Dermis microvascular lymphatic vessel endothelial cell (primary cell): ENCODE data around the gene IL16. TPM values are rescaled to one million over a fixed set of nuclear protein-coding genes. Genes with fewer than 3 reads are reported as not detected.
"Not testable (repeated sequence)": the region's sequence is repeated elsewhere in the genome, so short reads cannot be mapped to it uniquely, and the experiment has no call there.

Experiments used
- DNase-seq, 2 donors: peaks; one replicate each; pipeline versions ENCODE4 v3.0.0 to v3.0.0-alpha.2; 2010; ENCODE audit warnings: low read depth in 2 of 2
- total RNA-seq: library from RNA; depleted of rRNA; stranded (reverse); fragments of >200 nt; gene quantifications from 2 replicates; pipeline ENCODE4 v1.2.1, GENCODE V29; 2014

The IL16 gene
- total RNA-seq = 2.4 and 2.7 TPM in 2 replicates

DNA sequence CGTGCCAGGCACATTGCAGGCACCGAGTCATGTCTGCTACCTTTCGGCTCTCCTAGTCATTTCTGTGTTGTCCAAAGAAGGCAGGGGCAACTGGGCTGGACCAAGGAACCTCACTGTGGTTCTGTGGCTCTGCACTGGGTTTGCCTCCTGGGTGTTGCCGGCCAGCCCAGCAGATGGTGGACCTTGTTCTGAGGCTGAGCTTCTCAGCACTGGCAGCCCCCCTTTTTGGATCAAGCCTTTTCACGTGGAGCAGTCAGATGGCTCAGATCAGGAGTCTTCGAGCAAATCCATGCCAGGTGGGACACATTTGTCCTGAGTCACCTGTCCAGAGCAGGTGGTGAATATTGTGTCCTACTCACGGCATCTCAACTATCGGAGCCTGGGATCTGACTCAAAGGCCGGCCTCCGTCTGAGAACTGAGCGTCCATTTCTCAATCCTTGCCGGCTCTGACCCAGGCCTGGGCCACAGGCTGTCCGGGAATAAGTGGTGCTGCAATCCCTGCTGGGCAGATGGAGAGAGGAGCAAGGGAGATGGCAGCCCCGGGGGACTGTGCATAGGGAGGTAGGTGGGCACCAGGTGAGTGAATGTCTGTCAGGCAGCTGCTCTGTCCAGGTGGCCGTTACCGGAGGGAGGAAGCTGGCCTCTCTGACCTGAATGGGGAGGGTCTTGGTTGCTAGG lies at the start of gene IL16:
IL16 (plus strand) TSS at position 304 of the 679 bp plus-strand sequence. CDS start 28,521 bp downstream, outside the sequence.
- DNase-seq = no peak

GRCh38 chr15:81151389-81151788 lies 45.3 kb upstream of the IL16 start:
- no peak for DNase-seq

DNA sequence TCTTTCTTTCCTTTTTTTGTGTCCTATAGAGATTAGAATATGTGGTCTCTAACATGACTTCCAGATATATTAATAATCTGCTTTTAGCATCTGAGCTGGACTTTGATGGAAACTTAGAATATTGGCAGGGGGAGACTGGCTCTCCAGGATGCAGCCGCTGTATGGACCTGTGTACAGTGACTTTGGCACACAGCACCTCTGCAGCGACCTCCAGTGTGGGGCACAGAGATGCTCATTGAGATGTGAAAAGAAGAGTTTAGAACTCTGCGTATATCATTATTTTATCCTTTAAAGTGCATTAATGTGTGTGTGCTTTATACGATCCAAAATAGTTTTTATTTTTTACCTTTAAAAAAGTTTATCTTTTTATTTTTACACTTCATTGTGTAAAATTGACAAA lies 44.3 kb upstream of the IL16 start:
- no peak for DNase-seq

DNA sequence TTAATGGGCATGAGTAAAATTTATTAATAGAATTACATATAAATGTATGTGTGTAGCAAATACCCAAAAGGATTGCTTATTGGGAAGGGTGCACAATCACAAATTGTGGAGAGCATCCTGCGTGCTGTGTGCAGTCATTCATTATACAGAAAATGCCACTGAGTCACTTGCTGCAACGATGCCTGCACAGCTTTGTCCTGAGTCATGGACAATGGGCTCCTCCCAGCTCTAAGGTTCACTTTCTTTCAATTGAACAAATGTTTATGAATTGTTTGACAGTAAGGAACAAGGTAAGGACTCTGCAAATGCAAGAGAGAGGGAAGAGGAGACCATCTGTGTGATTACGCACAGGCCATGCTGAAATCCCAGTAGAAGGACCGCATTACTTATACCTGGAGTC lies 43.9 kb upstream of the IL16 start:
- DNase-seq = no peak

GRCh38 chr15:81155375-81156218 lies 41.1 kb upstream of the IL16 start:
- peak; percentile 21 to 47 for DNase-seq

GRCh38 chr15:81156324-81156723 lies 40.4 kb upstream of the IL16 start:
- DNase-seq = no peak

GRCh38 chr15:81157195-81157938 lies 39.3 kb upstream of the IL16 start:
- no peak for DNase-seq

- DNase-seq = no peak
These were observed 38.8 kb upstream of the IL16 start for GRCh38 chr15:81157939-81158223.

GRCh38 chr15:81158561-81158960 lies 38.1 kb upstream of the IL16 start:
- DNase-seq = not testable (repeated sequence)

- peak in 1 of 2 donors; percentile 54 for DNase-seq
These were observed 36.1 kb upstream of the IL16 start for GRCh38 chr15:81160312-81161159.

- DNase-seq = no peak
These were observed 35.5 kb upstream of the IL16 start for GRCh38 chr15:81161160-81161673.

DNA sequence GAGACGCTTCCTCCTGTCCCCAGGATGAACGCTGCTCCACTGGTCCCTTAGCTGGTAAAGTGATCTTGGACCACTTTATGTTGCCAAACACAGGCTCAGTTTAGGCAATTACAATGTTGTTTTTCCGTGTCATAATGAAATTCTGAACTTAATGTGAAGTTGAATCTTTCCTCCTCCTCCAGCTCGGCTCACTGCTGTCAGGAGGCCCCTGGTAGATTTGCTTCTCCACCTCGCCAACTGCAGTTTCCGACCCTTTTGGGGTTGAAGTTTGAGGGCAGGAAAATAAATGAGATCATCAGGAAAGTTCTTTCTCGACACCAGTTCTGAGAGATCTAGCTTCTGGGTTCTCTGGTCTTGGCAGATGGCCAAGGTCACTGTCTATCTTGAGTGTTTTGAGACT lies 34.8 kb upstream of the IL16 start:
- DNase-seq = no peak

GRCh38 chr15:81163961-81164800 lies 32.5 kb upstream of the IL16 start:
- DNase-seq = peak in 1 of 2 donors; percentile 7

DNA sequence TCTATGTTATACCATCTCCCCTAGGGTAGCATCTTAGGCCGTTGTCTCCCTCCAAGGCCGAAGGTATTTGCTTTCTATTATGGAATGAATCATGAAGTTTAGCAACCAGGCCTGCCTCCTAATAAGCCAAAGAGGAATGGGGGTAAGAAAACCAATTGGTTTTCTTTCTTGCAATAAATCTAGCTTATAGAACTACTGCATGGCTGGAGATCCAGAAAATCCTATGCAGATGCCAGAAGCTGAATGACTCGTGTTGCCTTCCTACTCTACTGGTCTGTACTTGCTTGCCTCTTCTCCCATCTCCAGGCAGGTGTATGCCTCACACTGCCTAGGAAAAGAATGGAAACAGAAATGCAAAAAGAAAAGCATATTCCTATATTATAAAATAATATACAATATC lies 31.1 kb upstream of the IL16 start:
- DNase-seq = no peak

DNA sequence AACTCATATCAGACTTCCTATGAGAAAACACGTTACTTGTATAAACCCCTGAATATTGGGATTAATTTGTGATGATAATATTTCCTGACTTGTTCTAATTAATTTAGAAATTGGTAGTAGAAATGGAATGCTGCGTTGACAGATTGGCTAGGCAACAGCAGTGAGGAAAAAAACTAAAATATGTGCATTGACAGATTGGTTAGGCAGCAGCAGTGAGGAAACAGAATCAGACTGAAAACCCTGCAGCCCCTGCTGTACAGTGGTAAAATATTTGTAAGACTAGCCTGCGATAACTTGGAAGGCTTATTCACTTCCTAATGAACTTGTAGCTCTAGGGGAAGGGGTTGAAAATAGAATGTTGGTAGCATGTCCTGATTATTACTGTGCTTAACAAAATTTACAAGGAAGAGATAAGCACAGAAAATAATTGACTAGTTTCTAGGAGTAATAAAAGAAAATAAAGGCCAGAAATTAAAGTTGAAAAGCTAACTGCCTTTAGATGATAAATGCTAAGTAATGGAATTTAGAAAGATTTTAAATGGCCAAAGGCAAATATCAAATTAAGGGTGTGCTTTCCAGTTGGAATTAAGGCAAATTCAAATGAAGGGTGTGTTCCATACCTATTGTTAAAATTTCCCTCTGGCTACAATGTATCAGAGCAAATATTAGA lies 29.9 kb upstream of the IL16 start:
- DNase-seq = no peak

DNA sequence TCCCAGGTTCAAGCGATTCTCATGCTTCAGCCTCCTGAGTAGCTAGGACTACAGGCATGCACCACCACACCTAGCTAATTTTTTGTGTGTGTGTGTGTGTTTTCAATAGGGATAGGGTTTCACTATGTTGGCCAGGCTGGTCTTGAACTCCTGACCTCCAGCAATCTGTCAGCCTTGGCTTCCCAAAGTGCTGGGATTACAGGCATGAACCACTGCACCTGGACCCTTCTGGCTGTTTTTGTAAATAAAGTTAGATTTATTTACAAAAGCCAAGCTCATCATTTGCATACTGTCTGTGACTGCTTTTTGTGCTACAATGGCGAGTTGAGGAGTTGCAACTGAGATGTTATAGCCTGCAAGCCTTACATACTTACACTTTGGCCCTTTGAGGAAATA lies 28.6 kb upstream of the IL16 start:
- DNase-seq = no peak

DNA sequence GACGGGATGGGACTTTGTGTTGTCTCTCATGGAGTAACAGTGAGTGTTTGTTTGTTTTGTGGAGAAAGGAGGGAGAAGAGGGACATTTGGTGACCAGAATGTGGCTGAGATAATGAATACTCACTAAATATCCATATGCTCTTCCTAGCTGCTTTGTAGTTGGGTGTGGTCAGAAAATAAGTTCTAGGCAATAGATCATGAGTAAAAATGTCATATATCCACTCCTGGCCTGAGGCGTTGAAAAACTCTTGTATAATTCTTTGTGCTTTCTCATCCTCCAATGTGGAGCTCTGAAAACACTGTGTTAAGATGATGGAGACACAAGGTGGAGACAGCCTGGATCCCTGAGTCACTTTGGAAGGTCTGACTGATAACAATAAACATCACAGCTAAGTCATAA lies 28.0 kb upstream of the IL16 start:
- no peak for DNase-seq

DNA sequence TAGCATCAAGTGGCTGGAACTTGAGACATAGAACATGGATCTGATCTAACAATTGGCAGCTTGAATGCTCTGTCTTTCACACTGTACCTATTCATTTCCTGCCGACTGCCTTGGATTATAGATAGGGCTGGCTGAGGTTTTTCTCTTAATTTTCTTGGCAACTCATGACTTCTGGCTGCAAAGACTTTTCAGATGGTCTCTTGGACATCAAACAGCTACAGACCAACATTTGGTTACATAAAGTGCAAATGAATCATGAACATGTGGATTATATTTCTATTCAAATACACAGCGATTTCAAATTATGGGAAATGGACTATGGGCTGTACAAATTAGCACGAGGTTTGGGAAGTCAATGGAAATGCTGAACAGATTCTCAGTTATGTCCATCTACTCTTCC lies 26.2 kb upstream of the IL16 start:
- no peak for DNase-seq

GRCh38 chr15:81171286-81171685 lies 25.4 kb upstream of the IL16 start:
- no peak for DNase-seq
